ENCODE data around the gene AFF4. TPM values are rescaled to one million over a fixed set of nuclear protein-coding genes. Genes with fewer than 3 reads are reported as not detected.
A peak's percentile ranks its signal among the peaks of the same experiment; 100 is the strongest.

The AFF4 gene
- total RNA-seq, 2 experiments from 2014 or later, result 97.9 to 103 TPM

DNA sequence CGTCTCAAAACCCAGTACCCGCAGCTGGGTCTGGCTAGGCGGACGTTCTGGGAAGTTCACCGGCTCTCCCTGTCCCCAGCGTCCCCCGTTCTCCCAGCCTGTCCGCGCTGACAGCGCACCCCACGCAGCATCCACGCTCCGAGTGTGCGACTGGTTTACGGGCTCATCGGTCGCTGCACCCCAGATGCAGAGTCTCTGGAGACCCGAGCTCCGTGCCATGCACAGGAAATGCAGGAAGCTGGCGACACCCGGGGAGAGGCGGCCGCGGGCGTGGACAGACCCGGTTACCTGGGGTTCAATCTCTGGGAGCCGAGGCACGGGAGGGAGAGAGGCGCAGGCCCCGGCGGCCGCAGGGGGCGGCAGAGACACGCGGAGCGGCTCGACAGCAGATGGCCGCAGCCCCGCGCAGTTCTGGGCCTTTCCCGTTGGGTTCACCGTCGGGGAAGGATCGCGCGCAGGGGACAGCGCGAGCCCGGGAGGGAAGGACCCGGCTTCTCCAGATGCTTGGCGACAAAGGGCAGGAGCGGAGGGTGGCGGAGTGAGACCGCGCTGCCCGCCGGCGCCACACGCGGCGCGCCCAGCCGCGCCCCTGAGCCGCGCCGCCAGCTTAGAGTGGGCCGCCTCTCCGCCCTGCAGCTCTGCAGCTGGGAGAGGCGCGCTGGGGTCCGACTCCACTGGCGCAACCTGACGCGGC is 133.5 kb downstream of the AFF4 start:
- Histone ChIP-seq H3K36me3 (ENCODE audit: insufficient read depth, low read length) (no peaks in the 10 kb centered on the region), H3K27me3 (ENCODE audit: control insufficient read depth in 1 of 2, insufficient read depth in 2 of 2, low read length in 2 of 2) (peaks cover 36 to 50% of the 10 kb centered on the region in 2 experiments), H3K27ac (ENCODE audit: low read depth in 1 of 2, low read length in 2 of 2) (no peak overlapping the region), H3K4me1 (ENCODE audit: insufficient read depth, low read length) (peaks cover 22% of the 10 kb centered on the region), H3K9me3 (ENCODE audit: control insufficient read depth in 1 of 2, insufficient read depth in 1 of 2, low read length in 2 of 2) (peaks cover 0 to 5% of the 10 kb centered on the region in 2 experiments), H3K4me3 (ENCODE audit: low read length) (peak overlapping the region; percentile 40)
- ATAC-seq (ENCODE audit: poor library complexity), result peak; percentile 87
- intact Hi-C loops (cut with DNase I, micrococcal nuclease), result loop anchor here (1.0 to 5.0 kb wide), 2 partner anchors 52 to 53 kb away; no protein-coding TSS in a partner anchor
- DNase-seq, result peak; percentile 49 to 86 (median 66)
- CTCF ChIA-PET, result interaction anchor here (0.6 to 1.7 kb wide), 10 partner anchors 10 to 83 kb away, joined by 3 to 13 read pairs (median 4); partner anchors contain the start of genes CCNI2, GDF9 and UQCRQ
- Mint-ChIP-seq H3K27ac (no peak overlapping the region), H3K4me1 (ENCODE audit: low read depth) (peaks cover 17% of the 10 kb centered on the region), H3K9me3 (no peaks in the 10 kb centered on the region), H3K36me3 (ENCODE audit: low read depth) (no peaks in the 10 kb centered on the region), H3K4me3 (peak overlapping the region; percentile 89), H3K27me3 (peaks cover 62% of the 10 kb centered on the region)
- TF ChIP-seq, protein P1, sequence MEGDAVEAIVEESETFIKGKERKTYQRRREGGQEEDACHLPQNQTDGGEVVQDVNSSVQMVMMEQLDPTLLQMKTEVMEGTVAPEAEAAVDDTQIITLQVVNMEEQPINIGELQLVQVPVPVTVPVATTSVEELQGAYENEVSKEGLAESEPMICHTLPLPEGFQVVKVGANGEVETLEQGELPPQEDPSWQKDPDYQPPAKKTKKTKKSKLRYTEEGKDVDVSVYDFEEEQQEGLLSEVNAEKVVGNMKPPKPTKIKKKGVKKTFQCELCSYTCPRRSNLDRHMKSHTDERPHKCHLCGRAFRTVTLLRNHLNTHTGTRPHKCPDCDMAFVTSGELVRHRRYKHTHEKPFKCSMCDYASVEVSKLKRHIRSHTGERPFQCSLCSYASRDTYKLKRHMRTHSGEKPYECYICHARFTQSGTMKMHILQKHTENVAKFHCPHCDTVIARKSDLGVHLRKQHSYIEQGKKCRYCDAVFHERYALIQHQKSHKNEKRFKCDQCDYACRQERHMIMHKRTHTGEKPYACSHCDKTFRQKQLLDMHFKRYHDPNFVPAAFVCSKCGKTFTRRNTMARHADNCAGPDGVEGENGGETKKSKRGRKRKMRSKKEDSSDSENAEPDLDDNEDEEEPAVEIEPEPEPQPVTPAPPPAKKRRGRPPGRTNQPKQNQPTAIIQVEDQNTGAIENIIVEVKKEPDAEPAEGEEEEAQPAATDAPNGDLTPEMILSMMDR (IDR thresholded peaks at IDR 0.05), result peak; percentile 78
- POLR2A ChIA-PET, result interaction anchor here (0.9 to 1.1 kb wide), 2 partner anchors 16 to 41 kb away, joined by 3 to 5 read pairs; partner anchors contain the start of gene SOWAHA

DNA sequence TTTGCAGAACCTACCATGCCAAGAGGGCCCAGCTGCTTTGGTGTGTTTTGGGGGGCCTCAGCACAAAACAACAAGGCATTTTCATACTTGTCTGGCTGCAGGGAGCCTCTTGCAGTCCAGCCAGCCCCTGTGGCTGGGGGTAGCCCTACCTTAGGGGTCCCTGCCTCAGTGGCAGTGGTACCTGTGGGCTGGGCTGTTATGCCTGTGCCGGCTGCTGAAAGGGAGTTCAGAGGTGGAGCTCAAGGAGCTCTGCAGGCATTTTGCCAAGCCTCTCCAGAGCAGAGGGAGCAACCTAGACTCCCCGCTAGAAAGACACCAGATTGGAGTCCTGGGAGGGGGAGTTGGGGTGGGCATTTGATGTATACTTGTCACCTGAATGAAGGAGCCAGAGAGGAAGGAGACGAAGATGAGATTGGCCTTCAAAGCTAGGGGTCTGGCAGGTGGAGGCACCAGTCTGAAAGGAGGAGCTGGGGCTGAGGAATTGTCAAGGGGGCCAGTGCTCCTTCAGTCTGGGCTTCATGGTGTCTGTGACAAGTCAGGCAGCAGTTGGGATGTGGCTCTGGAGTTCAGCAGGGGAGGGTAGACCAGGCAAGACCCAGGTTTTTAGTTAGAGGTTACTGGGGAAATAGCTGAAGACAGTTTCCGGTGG is 134.5 kb downstream of the AFF4 start:
- H3K36me3 Mint-ChIP-seq (ENCODE audit: low read depth), result no peaks in the 10 kb centered on the region
- intact Hi-C loops (cut with DNase I, micrococcal nuclease), result no loop called here
- H3K27ac Mint-ChIP-seq, result no peak overlapping the region
- POLR2A ChIA-PET, result interaction anchor here (0.9 to 1.1 kb wide), 2 partner anchors 15 to 42 kb away, joined by 3 to 5 read pairs; partner anchors contain the start of gene SOWAHA
- H3K4me3 Mint-ChIP-seq, result peak overlapping the region; percentile 89
- CTCF ChIA-PET, result interaction anchor here (1.0 to 1.7 kb wide), 7 partner anchors 9 to 329 kb away, joined by 3 to 13 read pairs (median 4); partner anchors contain the start of genes GDF9 and UQCRQ
- no peaks in the 10 kb centered on the region for H3K36me3 ChIP-seq (ENCODE audit: insufficient read depth, low read length)
- peaks cover 22% of the 10 kb centered on the region for H3K4me1 ChIP-seq (ENCODE audit: insufficient read depth, low read length)
- H3K27me3 Mint-ChIP-seq, result peaks cover 71% of the 10 kb centered on the region
- DNase-seq (no peak), ATAC-seq (ENCODE audit: poor library complexity) (no peak)
- H3K27me3 ChIP-seq (ENCODE audit: control insufficient read depth in 1 of 2, insufficient read depth in 2 of 2, low read length in 2 of 2), result peaks cover 45 to 60% of the 10 kb centered on the region in 2 experiments
- H3K4me1 Mint-ChIP-seq (ENCODE audit: low read depth), result peaks cover 17% of the 10 kb centered on the region
- no peak overlapping the region for H3K27ac ChIP-seq (ENCODE audit: low read depth in 1 of 2, low read length in 2 of 2)
- TF ChIP-seq, protein P1 (IDR thresholded peaks at IDR 0.05), result no peak
- H3K4me3 ChIP-seq (ENCODE audit: low read length), result no peak overlapping the region
- no peaks in the 10 kb centered on the region for H3K9me3 Mint-ChIP-seq
- H3K9me3 ChIP-seq (ENCODE audit: control insufficient read depth in 1 of 2, insufficient read depth in 1 of 2, low read length in 2 of 2), result peaks cover 0 to 11% of the 10 kb centered on the region in 2 experiments

DNA sequence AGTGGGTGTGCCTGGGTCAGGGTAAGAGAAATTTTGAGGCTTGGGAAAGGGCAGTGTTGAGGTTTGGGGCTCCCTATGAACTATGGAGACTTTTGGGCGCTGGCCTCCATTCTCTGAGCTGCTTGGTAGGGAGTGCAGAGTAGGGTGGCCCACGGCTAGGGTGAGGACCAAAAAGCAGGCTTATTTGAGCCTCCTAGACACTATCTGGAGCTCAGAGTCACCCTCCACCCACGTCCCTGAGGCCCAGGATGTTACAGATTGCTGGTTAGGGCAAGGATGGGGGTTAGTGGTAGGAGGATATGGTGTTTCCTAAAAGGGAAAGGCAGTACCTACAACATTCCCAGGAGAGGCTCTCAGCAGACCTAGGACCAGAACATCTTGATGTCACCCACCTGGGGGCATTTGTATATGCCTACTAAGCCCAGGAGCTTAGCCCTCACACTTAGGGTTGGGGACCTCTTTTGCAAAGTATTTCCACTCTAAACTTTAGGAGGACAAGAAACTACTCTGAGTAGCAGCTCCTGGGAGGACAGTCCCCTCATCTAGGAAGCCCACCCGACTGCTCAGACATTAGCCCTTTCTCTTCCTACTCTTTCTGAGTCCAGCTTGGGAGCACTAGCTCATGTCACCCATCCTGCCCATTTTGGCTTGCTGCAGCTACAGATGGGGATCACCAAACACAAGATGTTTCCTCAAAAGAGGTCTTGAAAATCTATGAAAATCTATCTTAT is 135.3 kb downstream of the AFF4 start:
- Mint-ChIP-seq H3K4me3 (peak overlapping the region; percentile 11), H3K27ac (no peak overlapping the region), H3K9me3 (no peaks in the 10 kb centered on the region), H3K36me3 (ENCODE audit: low read depth) (no peaks in the 10 kb centered on the region), H3K4me1 (ENCODE audit: low read depth) (peaks cover 17% of the 10 kb centered on the region), H3K27me3 (peaks cover 77% of the 10 kb centered on the region)
- intact Hi-C loops (cut with DNase I, micrococcal nuclease), result no loop called here
- peaks cover 0 to 14% of the 10 kb centered on the region in 2 experiments for H3K9me3 ChIP-seq (ENCODE audit: control insufficient read depth in 1 of 2, insufficient read depth in 1 of 2, low read length in 2 of 2)
- no peak overlapping the region for H3K4me3 ChIP-seq (ENCODE audit: low read length)
- H3K27me3 ChIP-seq (ENCODE audit: control insufficient read depth in 1 of 2, insufficient read depth in 2 of 2, low read length in 2 of 2), result peaks cover 50 to 68% of the 10 kb centered on the region in 2 experiments
- no peak for DNase-seq
- H3K27ac ChIP-seq (ENCODE audit: low read depth in 1 of 2, low read length in 2 of 2), result no peak overlapping the region
- ChIA-PET POLR2A (no interaction called here), CTCF (interaction anchor here (0.7 to 1.7 kb wide), 4 partner anchors 8 to 328 kb away, joined by 3 to 10 read pairs (median 3); no protein-coding TSS in a partner anchor)
- no peaks in the 10 kb centered on the region for H3K36me3 ChIP-seq (ENCODE audit: insufficient read depth, low read length)
- no peak for ATAC-seq (ENCODE audit: poor library complexity)
- TF ChIP-seq, protein P1 (IDR thresholded peaks at IDR 0.05), result no peak
- peaks cover 23% of the 10 kb centered on the region for H3K4me1 ChIP-seq (ENCODE audit: insufficient read depth, low read length)

All from CD4-positive, alpha-beta T cell (primary cell).